HCT116 (cell line): ENCODE data around the gene TMIE.

Experiments
- CTCF ChIP-seq, 3 experiments: fragments of 200-600 bp in 1 of 3; sonication (generic) in 1 of 3; IDR thresholded peaks in 2 of 3; conservative IDR thresholded peaks in 1 of 3; 2 replicates each; pipeline ENCODE4 v1.5.1; 2012 to 2017; ENCODE audit warnings: low read depth in 2 of 3, low read length in 2 of 3, antibody characterized with exemption in 1 of 3, borderline replicate concordance in 1 of 3, control low read depth in 1 of 3, mild to moderate bottlenecking in 1 of 3, mixed read lengths in 1 of 3, mixed run types in 1 of 3, moderate library complexity in 1 of 3; ENCODE audit not compliant: insufficient read depth in 1 of 3
- ELF1 ChIP-seq: IDR thresholded peaks from 2 replicates; pipeline ENCODE4 v1.6.1; 2012; ENCODE audit warnings: low read depth, borderline replicate concordance
- JUND ChIP-seq: IDR thresholded peaks from 2 replicates; pipeline ENCODE4 v1.6.1; 2012
- SP1 ChIP-seq: IDR thresholded peaks from 2 replicates; pipeline ENCODE4 v1.6.1; 2012; ENCODE audit warnings: low read depth

GRCh38 chr3:46725621-46726314 is 24.6 kb downstream of the TMIE start:
- TF ChIP-seq CTCF (IDR thresholded peaks at IDR 0.05 in 2 of 3, conservative IDR thresholded peaks at IDR 0.05 in 1 of 3; ENCODE audit: borderline replicate concordance in 1 of 3, insufficient read depth in 1 of 3, low read depth in 2 of 3, low read length in 2 of 3) = no peak
- TF ChIP-seq ELF1 = no peak
- no peak for TF ChIP-seq JUND
- no peak for TF ChIP-seq SP1
